CD4-positive, alpha-beta T cell (primary cell): ENCODE measurements around the gene PTPN5. TPM values are rescaled to one million over a fixed set of nuclear protein-coding genes. Genes with fewer than 3 reads are reported as not detected.
"Not testable (repeated sequence)": the region's sequence is repeated elsewhere in the genome, so short reads cannot be mapped to it uniquely, and the experiment has no call there.

Experiments
- ATAC-seq: fragments of 200-7000 bp; cut with Tn5 transposase; one replicate; pipeline ENCODE4 v1.10.0; 2022; ENCODE audit warnings: mild to moderate bottlenecking; ENCODE audit not compliant: poor library complexity
- CTCF ChIA-PET: fragments of 350-600 bp; sonication (Branson Sonifier 250); formaldehyde crosslinking; loops from one replicate; lab custom pipeline; 2021; ENCODE audit warnings: antibody characterized with exemption, inconsistent platforms; lab: Charles Lee
- POLR2A ChIA-PET: fragments of 350-600 bp; sonication (Branson Sonifier 250); formaldehyde crosslinking; loops from one replicate; lab custom pipeline; 2021; ENCODE audit warnings: antibody characterized with exemption, inconsistent platforms; lab: Charles Lee
- DNase-seq, 14 experiments: peaks; one replicate each; pipeline ENCODE4 v3.0.0-alpha.2; 2013 to 2020; ENCODE audit warnings: mixed read lengths in 2 of 14
- H3K27ac ChIP-seq, 2 donors: one replicate each; pipeline versions ENCODE4 v1.5.1 to v1.7.0; 2013; ENCODE audit warnings: low read length in 2 of 2, low read depth in 1 of 2, mild to moderate bottlenecking in 1 of 2
- H3K27me3 ChIP-seq, 2 experiments: 1 replicate in 1 of 2; 2 replicates in 1 of 2; pipeline versions ENCODE4 v1.6.1 to v1.7.0; 2013; ENCODE audit warnings: low read length in 2 of 2, control low read depth in 1 of 2, mild to moderate bottlenecking in 1 of 2, moderate library complexity in 1 of 2; ENCODE audit not compliant: insufficient read depth in 2 of 2, control insufficient read depth in 1 of 2
- H3K36me3 ChIP-seq: one replicate; pipeline ENCODE4 v1.6.1; 2013; ENCODE audit warnings: low read length, control low read depth; ENCODE audit not compliant: insufficient read depth
- H3K4me1 ChIP-seq: one replicate; pipeline ENCODE4 v1.6.1; 2013; ENCODE audit warnings: low read length, control low read depth; ENCODE audit not compliant: insufficient read depth
- H3K4me3 ChIP-seq: one replicate; pipeline ENCODE4 v1.5.1; 2013; ENCODE audit warnings: mild to moderate bottlenecking, low read length, moderate library complexity
- H3K9me3 ChIP-seq, 2 experiments: 1 replicate in 1 of 2; 2 replicates in 1 of 2; pipeline versions ENCODE4 v1.6.1 to v1.7.0; 2013; ENCODE audit warnings: low read length in 2 of 2, mild to moderate bottlenecking in 2 of 2, control low read depth in 1 of 2, moderate library complexity in 1 of 2; ENCODE audit not compliant: control insufficient read depth in 1 of 2, insufficient read depth in 1 of 2
- H3K27ac Mint-ChIP-seq: one replicate; pipeline ENCODE4 v1.8.0; 2020; ENCODE audit warnings: mixed read lengths
- H3K27me3 Mint-ChIP-seq: one replicate; pipeline ENCODE4 v1.8.0; 2021; ENCODE audit warnings: mixed read lengths
- H3K36me3 Mint-ChIP-seq: one replicate; pipeline ENCODE4 v1.8.0; 2021; ENCODE audit warnings: low read depth, mixed read lengths
- H3K4me1 Mint-ChIP-seq: one replicate; pipeline ENCODE4 v1.8.0; 2021; ENCODE audit warnings: low read depth, mixed read lengths
- H3K4me3 Mint-ChIP-seq: one replicate; pipeline ENCODE4 v1.8.0; 2020; ENCODE audit warnings: mild to moderate bottlenecking, mixed read lengths
- H3K9me3 Mint-ChIP-seq: one replicate; pipeline ENCODE4 v1.8.0; 2020; ENCODE audit warnings: mixed read lengths
- CTCF ChIP-seq: fragments of 200-600 bp; IDR thresholded peaks from one replicate; pipeline ENCODE4 v1.8.0; 2022; ENCODE audit warnings: antibody characterized with exemption, mild to moderate bottlenecking
- intact Hi-C, 2 experiments: fragments of 100-400 bp; cut with DNase I in 1 of 2; cut with micrococcal nuclease in 1 of 2; formaldehyde crosslinking; loops; one replicate each; pipeline versions ENCODE4 v1.15.1 to v1.9.0; 2023 to 2025; cut with DNase I, micrococcal nuclease
- total RNA-seq, 174 experiments: library from RNA in 2 of 174; stranded (reverse) in 2 of 174; gene quantifications; one replicate each; pipeline ENCODE4 v1.2.3 and lab custom pipeline; 2021 to 2026

PTPN5 gene
- total RNA-seq, 2 experiments from 2014 or later = not detected

GRCh38 chr11:18682466-18682865, 109.1 kb downstream of the PTPN5 start:
- POLR2A ChIA-PET = no interaction called here
- Mint-ChIP-seq H3K9me3 (no peaks in the 10 kb centered on the region), H3K27me3 (no peaks in the 10 kb centered on the region), H3K27ac (no peak overlapping the region), H3K4me1 (peaks cover 9% of the 10 kb centered on the region), H3K36me3 (no peaks in the 10 kb centered on the region), H3K4me3 (no peak overlapping the region)
- no peaks in the 10 kb centered on the region for H3K9me3 ChIP-seq
- DNase-seq = no peak
- H3K27me3 ChIP-seq = no peaks in the 10 kb centered on the region
- H3K4me3 ChIP-seq = no peak overlapping the region
- no peaks in the 10 kb centered on the region for H3K36me3 ChIP-seq
- ATAC-seq = no peak
- peaks cover 2% of the 10 kb centered on the region for H3K4me1 ChIP-seq
- intact Hi-C loops = no loop called here
- no peak overlapping the region for H3K27ac ChIP-seq
- TF ChIP-seq CTCF = no peak
- CTCF ChIA-PET = no interaction called here

GRCh38 chr11:18681949-18682348, 109.6 kb downstream of the PTPN5 start:
- H3K27ac ChIP-seq, intact Hi-C loops, ATAC-seq, H3K4me1 Mint-ChIP-seq, H3K27ac Mint-ChIP-seq, CTCF ChIA-PET, H3K36me3 Mint-ChIP-seq, H3K27me3 ChIP-seq, H3K4me3 ChIP-seq, H3K27me3 Mint-ChIP-seq, POLR2A ChIA-PET, H3K4me3 Mint-ChIP-seq, H3K9me3 ChIP-seq, H3K4me1 ChIP-seq, H3K36me3 ChIP-seq, DNase-seq, H3K9me3 Mint-ChIP-seq: not testable (repeated sequence)

Other genes with a start within 250 kb of the PTPN5 start
- gene UEVLD, start 203.1 kb downstream of the PTPN5 start, total RNA-seq = 1 to 10 TPM; 1.5 to 2.9 TPM
- under 1 TPM in 1 of 2 experiments, not detected in 1; 0.56 TPM for gene MISFA, start 192.0 kb downstream of the PTPN5 start, total RNA-seq
- gene SPTY2D1, start 157.5 kb downstream of the PTPN5 start, total RNA-seq = 10 to 100 TPM; 58.7 to 66.0 TPM
- 1 to 10 TPM; 8.0 to 8.5 TPM for gene TMEM86A, start 93.0 kb downstream of the PTPN5 start, total RNA-seq
- 1 to 10 TPM; 4.0 to 5.0 TPM for gene IGSF22, start 65.6 kb downstream of the PTPN5 start, total RNA-seq
- not detected for gene MRGPRX1, start 147.6 kb upstream of the PTPN5 start, total RNA-seq